GM19351 (cell line): Measurements from ENCODE around the gene COL27A1.

ENCODE experiments used
- ATAC-seq: cut with Tn5 transposase; IDR thresholded peaks from one replicate; pipeline ENCODE4 v1.9.1; 2021; ENCODE audit warnings: mild to moderate bottlenecking, moderate library complexity; ENCODE audit not compliant: unreplicated experiment

COL27A1 gene

GRCh38 chr9:114348261-114348905, 193.0 kb downstream of the COL27A1 start:
- ATAC-seq: no peak

GRCh38 chr9:114348906-114349482, 193.7 kb downstream of the COL27A1 start:
- peak; percentile 84 for ATAC-seq

GRCh38 chr9:114349713-114350480, 194.6 kb downstream of the COL27A1 start:
- no peak for ATAC-seq

GRCh38 chr9:114350636-114351401, 195.5 kb downstream of the COL27A1 start:
- no peak for ATAC-seq

- ATAC-seq: no peak
These were observed 196.6 kb downstream of the COL27A1 start for GRCh38 chr9:114351932-114352331.

GRCh38 chr9:114355821-114356220, 200.5 kb downstream of the COL27A1 start:
- no peak for ATAC-seq

- no peak for ATAC-seq
These were observed 201.5 kb downstream of the COL27A1 start for GRCh38 chr9:114356792-114357191.

- ATAC-seq: no peak
These were observed 202.0 kb downstream of the COL27A1 start for GRCh38 chr9:114357360-114357759.

GRCh38 chr9:114357911-114358328, 202.6 kb downstream of the COL27A1 start:
- ATAC-seq: no peak

- ATAC-seq: no peak
These were observed 204.5 kb downstream of the COL27A1 start for GRCh38 chr9:114359801-114360200.

- no peak for ATAC-seq
These were observed 206.2 kb downstream of the COL27A1 start for GRCh38 chr9:114361542-114361941.
